ENCODE measurements around the gene PSKH1. TPM values are rescaled to one million over a fixed set of nuclear protein-coding genes. Genes with fewer than 3 reads are reported as not detected.
"Not testable (repeated sequence)": the region's sequence is repeated elsewhere in the genome, so short reads cannot be mapped to it uniquely, and the experiment has no call there.

Gene PSKH1
- 18.9 TPM for total RNA-seq

DNA sequence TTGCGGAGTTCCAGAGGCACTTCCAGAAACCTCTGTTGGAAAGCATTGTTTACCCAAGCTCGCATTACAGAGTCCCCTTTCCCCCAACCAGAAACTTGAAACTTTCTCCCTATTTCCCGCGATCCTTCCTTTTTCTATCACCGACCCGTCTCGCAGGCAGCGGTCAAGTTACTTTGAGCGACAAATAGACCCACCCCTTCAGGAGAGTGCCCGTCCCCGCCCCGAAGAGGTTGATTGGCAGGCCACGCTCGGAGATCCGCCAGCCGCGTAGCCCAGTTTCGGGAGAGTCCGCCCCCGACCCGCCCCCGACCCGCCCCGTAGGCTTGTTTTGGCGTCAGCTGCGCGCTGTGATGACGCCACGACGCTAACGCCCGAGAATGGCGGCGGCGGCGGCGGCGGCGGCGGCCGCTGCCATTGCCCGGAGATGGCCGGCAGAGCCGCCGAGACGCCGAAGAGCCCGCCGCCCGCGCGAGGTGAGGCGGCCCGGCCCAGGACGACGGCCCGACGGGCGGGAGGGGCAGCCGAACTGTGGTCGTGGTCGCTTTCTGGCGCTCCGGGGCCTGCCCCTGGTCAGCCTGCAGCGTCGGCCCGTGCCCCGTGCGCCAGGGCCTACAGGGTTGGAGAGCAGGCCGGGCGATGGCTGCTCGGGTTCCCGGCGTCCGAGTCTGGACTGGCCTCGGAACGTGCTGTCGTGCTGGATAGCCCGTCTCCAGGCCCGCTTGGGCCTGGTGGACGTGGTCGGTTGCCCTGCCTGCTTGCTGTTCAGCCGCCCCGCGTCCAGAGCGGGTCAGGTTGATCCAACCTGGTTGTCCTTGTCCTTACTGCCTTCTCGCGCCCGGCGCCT, at the start of gene PSKH1:
TSS of gene PSKH1 (plus strand) at position 356 of the 844 bp plus-strand sequence. CDS start 15,496 bp downstream, outside the sequence.
- peak; percentile 99 for DNase-seq

DNA sequence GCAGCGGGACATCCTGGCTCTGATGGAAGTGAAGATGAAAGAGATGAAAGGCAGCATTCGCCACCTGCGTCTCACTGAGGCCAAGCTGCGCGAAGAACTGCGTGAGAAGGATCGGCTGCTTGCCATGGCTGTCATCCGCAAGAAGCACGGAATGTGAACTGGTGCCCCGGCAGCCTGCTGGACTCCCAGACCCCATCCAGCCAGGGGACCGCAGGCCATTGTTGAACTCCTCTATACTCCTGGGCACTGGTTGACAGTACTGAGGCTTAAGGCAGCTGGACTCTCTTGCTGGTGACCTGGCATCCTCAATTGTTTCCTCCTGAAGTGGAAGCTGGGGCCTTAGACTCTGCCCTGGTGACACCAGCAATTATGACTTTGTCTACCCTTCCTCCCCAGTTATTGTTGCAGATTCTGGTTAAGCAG, 49.7 kb upstream of the PSKH1 start:
- DNase-seq = no peak

DNA sequence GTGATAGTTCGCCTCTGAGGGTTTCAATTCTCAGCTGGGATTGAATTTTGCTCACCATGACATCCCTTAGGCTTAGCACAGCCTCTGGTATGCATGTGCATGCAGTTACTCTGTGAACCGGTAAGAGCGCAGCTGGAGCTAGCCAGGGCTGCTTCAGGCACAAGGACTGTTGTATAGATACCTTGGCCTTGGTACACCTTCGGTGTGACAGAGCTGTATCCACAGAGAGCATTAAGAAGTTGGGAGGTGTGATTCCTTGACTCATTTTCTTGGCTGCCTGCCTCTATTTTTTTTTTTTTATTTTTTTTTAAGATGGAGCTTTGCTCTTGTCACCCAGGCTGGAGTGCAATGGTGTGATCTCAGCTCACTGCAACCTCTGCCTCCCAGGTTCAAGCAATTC, 48.6 kb upstream of the PSKH1 start:
- peak; percentile 21 for DNase-seq

DNA sequence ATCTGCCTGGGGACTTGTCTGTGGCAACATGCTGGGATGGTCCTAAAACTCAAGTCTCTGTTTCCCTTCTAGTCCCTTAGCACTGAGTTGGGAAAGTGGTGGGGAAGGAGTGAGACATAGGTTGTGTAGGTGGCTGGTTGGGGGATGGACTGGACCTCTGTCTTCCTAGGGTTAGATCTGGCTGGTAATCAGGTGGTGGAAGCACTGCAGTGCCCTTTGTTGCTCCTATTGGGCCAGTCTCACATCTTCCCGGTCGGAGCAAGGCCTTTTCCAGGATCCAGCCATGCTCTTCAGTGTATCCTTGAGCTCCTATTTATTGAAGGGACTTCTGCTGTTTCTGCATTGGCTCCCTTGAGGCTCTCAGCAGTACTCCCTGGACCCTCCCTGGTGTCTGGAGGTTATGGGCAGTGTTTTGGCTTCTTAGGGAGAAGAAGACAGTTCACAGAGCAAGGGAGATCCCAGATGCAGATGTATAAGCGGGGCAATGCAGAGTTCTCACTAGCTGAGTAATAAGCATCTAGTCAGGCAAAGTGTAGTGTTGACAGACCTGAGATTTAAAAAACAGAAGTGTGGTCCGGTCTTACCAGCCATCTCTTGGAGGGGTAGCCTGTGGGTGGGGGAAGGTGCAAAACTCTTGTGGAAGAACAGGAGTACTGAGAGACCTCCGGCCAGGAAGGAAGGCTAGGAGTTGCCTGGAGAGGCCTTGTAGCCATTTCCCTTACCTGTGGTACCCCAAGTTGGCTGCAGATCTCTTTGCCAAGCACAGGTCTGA, 47.6 kb upstream of the PSKH1 start:
- DNase-seq = no peak

DNA sequence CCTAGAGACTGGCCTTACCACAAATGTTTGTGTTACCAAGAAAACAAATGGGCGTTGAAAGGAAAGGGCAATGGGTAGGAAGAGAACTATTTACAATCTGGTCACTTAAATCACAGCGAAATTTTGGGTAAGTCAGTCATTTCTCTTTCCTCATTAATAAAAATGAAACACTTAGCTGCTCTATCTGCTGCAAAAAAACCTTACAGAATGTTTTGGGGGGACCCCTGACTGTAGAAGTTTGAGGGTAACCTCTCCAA, 47.1 kb upstream of the PSKH1 start:
- DNase-seq = no peak

DNA sequence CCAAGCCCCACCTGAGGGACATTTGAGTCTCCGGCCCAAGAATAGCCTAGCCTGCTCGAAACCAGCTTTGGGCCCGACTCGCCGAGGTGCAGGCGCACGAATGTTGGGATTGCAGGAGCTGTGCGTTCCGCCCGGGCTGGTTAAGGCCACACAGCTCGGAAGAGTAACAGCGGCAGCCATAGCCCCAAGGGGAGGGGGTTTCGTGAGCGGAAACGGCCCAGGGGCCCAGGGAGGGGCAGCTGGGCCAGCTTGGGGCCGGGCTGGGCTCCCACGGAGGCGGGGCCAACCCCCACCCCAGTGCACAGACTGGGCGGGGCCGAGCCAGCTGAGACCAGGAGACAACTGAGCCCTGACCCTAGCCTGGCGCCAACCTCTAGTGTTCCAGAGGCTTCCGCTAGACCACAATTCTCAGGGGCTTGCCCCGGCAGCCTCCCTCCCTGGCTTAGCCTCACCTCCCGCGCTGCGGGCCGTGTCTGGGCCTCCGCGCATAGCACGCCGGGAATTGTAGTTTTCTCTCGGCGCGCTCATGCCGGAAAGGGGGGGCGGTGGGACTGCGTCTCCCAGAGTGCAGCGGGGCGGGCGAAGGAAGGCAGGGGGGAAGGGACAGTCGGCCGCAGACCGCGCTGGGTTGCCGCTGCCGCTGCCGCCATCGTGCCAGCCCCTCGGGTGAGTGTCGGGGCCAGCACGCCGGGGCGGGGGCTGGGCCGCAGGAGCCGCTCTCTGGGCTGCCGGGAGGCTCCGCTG, 46.6 kb upstream of the PSKH1 start, which contains the start of gene NUTF2:
TSS of gene NUTF2 (plus strand) at position 614 of the 744 bp plus-strand sequence. CDS start 18,198 bp downstream, outside the sequence.
- DNase-seq = peak; percentile 99

DNA sequence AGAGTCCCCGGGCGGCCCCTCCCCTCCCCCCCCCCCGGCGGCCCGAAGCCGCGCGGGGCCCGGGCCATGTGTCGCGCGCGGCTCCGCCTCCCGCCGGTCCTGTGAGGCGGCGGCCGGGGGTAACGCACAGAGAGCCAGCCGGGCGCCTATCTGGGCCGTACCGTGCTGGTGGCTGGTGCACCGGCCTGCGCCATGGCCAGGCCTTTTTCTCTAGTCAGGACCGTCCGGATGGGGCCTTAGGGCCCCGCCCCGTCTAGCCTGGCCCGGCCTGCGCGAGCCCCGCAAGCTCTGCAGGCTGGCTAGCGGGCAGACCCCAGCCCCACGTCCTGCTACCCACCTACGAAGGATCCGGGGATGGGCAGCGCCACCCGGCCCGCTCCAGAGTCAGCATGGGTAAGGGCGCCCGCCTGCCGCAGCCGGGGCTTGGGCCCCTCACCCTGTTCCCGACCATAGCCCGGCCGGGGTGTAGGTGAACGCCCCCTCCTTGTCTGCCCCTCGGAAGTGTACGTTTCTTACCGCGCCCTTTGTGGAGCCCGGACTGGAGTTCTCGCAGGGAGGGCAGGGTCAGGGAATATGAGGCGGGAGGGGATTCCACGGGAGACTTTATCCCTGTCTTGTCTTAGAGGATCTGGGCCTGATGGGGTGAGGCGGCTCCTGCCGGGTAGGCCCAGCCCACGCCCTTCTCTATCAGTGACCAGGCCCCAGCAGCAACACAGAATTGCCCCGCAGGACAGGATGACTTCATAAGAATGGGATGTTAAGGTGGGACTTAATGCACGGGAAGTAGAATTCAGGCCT, 45.8 kb upstream of the PSKH1 start, which contains the start of gene CENPT:
TSS of gene CENPT (minus strand) at position 630 of the 798 bp plus-strand sequence. CDS start 13,834 bp downstream, outside the sequence.
- peak; percentile 47 for DNase-seq

DNA sequence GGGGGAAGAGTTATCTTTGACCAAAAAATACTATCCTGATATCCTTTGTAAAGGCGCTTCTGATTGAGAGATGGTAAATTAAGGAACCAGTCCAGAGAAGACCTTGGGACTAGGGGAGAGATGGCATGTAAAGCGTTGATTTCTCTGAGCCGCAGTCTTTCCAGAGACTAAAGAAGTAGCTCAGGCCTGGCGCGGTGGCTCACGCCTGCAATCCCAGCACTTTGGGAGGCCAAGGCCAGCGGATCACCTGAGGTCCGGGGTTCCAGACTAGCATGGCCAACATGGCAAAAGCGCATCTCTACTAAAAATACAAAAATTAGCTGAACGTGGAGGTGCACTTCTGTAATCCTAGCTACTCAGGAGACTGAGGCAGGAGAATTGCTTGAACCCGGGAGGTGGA, 44.9 kb upstream of the PSKH1 start:
- no peak for DNase-seq

DNA sequence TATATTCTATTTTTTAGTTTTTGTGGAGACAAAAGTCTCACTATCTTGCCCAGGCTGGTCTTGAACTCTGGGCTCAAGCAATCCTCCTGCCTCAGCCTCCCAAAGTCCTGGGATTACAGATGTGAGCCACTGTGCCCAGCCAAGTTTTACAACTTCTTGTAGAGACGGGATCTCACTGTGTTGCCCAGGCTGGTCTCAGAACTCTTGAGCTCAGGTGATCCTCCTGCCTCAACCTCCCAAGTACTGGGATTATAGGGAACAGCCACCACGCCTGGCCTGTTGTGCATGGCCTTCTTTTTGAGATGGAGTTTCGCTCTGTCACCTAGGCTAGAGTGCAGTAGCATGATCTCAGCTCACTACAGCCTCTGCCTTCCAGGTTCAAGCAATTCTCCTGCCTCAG, 39.4 kb upstream of the PSKH1 start:
- no peak for DNase-seq

DNA sequence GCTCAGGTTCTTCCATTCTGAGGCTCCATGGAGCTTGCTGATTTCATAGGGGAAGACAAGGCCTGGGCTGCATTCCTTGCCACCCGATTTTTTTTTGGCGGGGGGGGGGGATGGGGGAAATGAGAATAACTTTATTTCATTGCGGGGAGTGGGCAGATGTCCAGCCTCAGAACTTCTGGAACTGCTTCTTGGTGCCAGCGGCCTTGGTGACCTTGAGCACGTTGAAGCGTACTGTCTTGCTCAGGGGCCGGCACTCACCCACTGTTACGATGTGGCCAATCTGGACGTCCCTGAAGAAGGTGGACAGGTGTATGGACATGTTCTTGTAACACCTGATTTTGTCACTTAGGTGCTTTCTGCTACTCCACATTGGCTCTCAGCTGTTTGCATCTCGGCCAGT, 37.3 kb upstream of the PSKH1 start:
- no peak for DNase-seq

DNA sequence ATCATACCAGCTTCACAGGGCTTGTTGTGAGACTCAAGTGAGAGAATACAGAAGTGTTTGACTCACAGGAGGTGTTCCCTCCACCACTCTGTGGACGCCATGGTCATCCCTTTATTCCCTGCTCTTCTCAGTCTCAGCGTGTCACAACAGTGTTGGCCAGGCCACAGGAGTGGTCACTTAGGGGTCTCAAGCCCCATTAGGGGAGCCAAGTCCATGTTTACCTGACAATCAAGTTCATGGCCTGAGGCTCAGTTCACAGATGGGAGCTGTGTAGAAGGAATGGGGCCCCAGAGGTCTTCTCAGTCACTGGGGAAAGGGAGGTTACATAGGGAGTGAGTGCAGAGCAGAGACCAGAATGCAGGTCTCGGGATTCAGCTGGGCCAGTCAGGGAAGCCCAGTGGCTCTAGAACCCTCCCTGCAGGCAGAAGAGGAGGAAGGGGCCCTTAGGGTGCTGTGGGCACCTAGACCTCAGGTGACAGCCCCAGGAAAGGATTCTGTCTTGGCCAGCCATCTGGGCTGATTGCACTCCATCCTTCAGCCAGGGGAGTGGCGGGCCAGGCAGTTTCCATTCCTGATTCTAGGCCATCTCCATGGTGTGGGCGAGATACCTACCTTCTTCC, 36.0 kb upstream of the PSKH1 start:
- no peak for DNase-seq

DNA sequence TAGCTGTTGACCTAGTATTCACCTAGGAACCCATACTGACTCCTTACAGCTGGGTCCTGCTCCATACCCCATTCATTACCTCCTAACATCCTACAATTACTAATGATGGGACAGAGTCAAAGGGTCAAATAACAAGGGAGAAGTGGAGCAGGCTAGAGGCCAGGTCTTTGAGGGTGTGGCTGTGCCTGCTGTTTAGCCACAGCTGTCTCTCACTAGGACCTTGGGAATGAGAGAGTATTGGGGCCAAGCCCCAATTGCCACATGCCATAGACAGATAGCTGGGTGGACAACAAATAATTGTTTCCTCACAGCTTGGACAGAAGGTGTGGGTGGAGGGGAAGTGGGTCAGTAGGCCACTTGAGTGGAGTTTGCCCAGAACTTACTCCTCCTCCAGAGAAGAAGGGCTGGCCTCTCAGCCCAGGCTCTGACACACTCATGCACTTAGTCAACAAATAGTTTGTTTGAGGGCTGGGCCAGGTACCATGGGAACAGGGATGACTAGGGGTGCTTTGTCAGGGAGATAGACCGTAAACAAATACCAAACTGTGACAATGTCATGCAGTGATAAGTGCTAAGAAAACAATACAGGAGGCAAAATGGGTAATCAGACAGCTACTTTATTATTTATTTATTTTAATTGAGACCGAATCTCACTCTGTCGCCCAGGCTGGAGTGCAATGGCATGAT, 35.4 kb upstream of the PSKH1 start:
- peak; percentile 70 for DNase-seq

DNA sequence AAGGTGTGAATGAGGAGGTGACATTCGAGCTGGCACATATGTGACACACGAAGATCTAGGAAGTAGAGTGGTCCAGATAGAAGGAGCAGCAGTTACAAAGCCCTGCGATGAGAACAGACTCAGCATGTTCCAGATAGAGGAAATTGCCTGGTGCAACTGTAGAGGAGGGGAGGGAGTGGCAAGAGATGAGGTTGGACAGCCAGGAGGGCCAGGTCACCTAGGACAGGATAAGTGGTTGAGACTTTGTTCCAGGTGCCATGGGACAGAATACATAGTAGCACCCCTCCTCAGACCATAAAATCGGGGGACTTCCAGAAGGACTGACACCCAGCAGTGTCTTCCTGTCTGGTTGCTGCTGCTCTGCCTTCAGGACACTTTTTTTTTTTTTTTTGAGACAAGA, 34.6 kb upstream of the PSKH1 start:
- no peak for DNase-seq

DNA sequence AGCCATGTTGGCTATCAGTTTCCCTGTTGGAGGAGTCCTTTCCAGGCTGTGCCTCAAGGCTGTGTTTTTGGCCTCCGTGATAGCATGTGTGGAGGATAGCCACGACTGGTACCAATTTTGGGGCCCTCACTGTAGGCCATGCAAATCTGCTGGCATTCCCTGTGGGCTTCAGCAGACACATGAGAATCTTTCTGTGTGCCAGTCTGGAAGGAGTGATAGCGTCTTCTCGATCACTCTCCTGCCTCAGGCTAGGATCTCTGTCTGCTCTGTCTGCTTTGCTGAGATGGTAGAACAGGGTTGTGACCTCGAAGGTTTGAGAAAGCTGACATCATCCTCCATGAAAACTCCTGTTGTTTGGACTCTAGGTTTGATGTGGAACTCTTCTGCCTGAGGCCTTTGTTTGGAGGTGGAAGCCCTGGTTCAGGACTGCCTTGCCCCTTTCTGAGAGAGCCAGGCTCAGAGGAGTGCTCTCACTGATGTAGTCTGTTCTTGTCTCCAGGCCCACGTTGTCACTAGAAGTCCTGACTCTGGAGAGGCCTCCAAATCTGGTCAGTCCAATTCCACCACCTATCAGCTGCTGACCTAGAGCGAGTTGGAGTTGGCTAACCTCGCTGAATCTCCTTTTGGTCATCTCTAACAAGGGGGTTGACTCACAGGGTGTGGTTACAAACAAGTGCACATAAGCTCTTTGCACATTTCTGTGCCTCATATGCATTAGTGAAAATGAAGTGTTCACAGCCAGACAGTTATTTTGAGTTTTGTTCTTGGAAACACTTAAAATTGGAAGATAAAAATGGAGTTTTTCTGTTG, 32.3 kb upstream of the PSKH1 start:
- DNase-seq = no peak

DNA sequence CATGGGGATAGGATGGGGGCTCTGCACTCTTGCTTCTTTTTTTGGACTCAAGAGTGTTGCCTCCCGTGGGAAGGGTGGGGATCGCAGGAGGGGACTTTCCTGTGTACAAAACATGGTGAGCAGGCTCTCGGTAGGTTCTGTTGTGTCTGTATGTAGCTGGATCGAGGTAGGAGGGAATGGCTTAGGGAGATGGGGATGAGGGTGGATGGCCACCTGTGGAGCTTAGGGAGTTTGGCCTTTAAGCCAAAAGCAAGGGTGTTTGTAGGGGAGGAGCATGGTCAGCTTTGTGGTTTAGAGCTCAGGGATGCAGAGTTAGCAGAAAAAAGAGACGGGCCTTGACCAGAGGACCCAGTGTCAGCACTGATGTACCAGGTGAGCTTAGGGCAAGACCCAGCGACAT, 31.2 kb upstream of the PSKH1 start:
- no peak for DNase-seq

DNA sequence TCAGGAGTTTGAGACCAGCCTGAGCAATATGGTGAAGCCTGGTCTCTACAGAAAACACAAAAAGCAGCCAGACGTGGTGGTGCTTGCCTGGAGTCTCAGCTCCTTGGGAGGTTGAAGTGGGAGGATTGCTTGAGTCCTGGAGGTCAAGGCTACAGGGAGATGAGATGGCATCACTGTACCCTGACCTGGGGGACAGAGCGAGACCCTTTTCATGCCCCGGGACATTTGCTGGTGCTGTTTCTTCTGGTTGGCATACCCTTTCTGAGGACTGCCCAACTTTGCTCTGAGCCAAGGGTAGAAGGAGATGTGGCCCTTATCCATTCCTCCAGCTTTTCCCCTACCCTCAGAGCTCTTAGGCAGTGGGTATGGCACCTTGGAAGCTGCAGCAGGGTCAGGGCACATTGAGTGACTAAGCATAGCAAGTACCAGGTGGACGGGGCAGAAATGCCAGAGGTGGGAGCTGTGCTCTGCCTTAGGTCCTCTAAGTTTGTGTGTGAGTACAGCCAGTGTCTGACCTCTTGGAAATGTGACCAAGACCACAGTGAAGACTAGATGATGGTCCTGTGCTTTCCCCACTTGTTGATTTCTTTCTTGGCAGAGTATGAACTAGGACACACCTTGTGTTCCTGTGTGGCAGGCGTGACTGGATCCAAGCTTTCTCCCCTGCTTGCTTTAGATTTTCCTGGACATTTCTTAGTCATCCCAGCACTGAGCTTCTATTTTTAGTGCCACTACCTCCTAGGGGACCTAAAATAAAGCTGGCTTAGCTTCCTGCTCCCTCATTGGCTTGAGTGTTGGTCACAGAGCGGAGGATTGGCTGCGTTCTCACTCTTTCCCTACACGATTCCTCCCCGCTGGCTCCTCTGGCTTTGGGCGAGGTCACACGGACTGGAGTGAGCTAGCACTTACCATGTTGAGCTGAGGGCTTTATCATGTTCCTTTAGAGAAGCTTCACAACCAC, 30.2 kb upstream of the PSKH1 start:
- DNase-seq = peak; percentile 73

DNA sequence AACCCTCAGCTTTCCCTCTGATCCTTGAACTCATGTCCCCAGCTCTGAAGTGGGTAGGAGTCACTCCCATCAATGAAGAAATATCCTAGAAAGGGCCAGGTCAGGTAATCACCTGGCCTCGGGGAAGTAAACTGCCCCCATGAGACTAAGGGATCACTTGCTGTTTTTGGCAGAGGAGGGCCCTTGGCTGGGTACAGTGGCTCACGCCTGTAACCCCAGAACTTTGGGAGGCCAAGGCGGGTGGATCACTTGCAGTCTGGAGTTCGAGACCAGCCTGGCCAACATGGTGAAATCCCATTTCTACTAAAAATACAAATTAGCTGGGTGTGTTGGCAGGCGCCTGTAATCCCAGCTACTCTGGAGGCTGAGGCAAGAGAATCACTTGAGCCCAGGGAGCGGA, 29.0 kb upstream of the PSKH1 start:
- not testable (repeated sequence) for DNase-seq

DNA sequence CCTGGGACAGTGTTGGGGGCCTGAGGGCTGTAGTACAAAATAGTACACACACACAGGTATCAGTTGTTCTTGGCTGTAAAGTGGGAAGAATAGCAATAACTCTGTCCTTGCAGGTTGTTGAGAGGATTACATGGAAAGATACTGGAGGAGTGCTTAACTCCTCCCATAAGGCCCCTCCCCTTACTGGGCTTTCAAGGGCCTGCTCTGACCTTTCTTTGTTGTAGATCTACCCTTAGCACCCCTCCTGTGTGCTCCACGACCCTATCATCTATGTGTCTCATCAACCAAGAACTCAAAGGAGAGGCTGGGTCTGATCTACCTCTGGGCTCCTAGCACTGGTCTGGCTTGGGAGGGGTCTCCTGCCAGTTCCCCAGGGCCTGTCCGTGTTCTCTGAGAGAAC, 28.5 kb upstream of the PSKH1 start:
- DNase-seq = no peak

DNA sequence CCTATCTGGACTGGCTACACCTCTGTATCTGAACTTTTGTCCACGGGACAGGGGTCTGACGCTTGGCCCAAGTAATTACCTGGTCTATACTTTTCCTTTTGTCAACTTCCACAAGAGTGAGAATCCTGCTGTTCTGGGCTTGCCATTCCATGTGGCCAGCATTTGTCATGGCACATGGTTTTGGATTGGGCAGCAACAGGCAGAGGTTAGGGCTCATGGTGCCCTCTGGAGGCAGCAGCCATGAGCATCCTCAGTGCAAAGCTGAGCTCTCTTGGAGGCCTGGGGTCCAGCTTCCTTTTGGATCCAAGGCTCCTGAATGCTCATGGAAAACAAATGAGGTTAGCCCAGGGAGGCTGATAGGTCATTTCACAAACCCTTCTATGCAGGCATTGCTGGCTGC, 27.7 kb upstream of the PSKH1 start:
- peak; percentile 27 for DNase-seq
